ENCODE results near the gene GCN1. TPM values are rescaled to one million over a fixed set of nuclear protein-coding genes. Genes with fewer than 3 reads are reported as not detected.

GCN1 gene
- total RNA-seq, 1 experiment from 2014 or later: 116 TPM

DNA sequence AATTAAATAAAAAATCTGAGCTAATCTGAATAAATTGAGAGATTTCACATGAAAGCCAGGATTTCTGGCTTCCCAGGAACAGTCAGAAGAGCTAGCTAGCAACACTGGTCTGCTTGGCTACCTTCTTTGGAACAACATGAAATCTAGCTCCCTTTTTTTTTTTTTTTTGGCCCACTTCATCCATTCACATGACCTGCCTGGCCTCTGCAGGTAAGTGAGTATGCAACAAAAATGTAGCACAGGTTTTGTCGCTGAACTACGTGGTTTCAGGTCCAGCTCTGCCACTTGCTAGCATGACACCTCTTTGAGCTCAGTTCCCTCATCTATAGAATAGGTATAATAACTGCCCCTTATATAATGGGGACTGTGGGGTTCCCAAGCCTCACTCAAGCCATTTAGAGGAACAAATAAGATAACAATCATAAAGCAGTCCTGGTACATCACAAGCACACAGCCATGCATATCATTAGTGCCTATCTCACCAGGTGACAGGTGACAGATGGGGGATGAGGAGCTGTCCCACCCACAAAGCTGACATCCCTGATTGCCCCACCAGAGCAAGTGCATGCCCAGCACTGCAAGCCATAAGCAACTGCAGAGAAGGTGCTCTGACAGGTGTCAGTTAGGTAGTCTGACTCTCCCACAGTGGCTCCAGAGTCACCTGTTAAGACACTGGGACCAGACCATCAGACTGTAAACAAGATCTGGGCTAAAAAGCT is 45.4 kb upstream of the GCN1 start:
- Histone ChIP-seq H3K4me3 (no peak overlapping the region), H3K9me2 (ENCODE audit: insufficient read depth) (no peaks in the 10 kb centered on the region), H3F3A (ENCODE audit: insufficient read depth, low read depth) (no peaks in the 10 kb centered on the region; the same call in 1 of the 2 replicates), H3K9me3 (ENCODE audit: insufficient read depth, low read depth) (no peaks in the 10 kb centered on the region), H3K79me2 (ENCODE audit: low read depth) (peaks cover 82% of the 10 kb centered on the region), H3K4me2 (no peak overlapping the region), H3K27ac (no peak overlapping the region), H3K36me3 (ENCODE audit: low read depth) (no peaks in the 10 kb centered on the region), H3K27me3 (ENCODE audit: insufficient read depth, low read depth) (no peaks in the 10 kb centered on the region), H3K4me1 (replicated peaks; ENCODE audit: insufficient read depth) (peaks cover 13% of the 10 kb centered on the region), H2AFZ (no peak overlapping the region), H4K20me1 (ENCODE audit: insufficient read depth) (peaks cover 33% of the 10 kb centered on the region)
- CTCF ChIA-PET: interaction anchor here (0.9 kb wide), 1 partner anchor 12 kb away, joined by 5 read pairs; no protein-coding TSS in a partner anchor
- intact Hi-C loops (cut with micrococcal nuclease; ENCODE audit: unreplicated experiment): no loop called here
- no TSS peak for BruUV-seq (replicated peaks)
- POLR2A ChIA-PET (ENCODE audit: unreplicated experiment): interaction anchor here (0.5 to 1.0 kb wide), 3 partner anchors 16 to 39 kb away, joined by 3 to 6 read pairs (median 3); partner anchors contain the start of gene RPLP0
- TF ChIP-seq EZH2 (IDR thresholded peaks at IDR 0.05; ENCODE audit: low read depth): no peak
- TF ChIP-seq CTCF (conservative IDR thresholded peaks at IDR 0.05): no peak
- DNase-seq: no peak

GRCh38 chr12:120238839-120239445 is 44.4 kb upstream of the GCN1 start:
- Histone ChIP-seq H4K20me1 (ENCODE audit: insufficient read depth) (peaks cover 32% of the 10 kb centered on the region), H3K27ac (no peak overlapping the region), H3K4me3 (no peak overlapping the region), H3K36me3 (ENCODE audit: low read depth) (no peaks in the 10 kb centered on the region), H3F3A (ENCODE audit: insufficient read depth, low read depth) (peaks cover 6% of the 10 kb centered on the region; the same call in 1 of the 2 replicates), H2AFZ (no peak overlapping the region), H3K4me2 (no peak overlapping the region), H3K9me2 (ENCODE audit: insufficient read depth) (no peaks in the 10 kb centered on the region), H3K27me3 (ENCODE audit: insufficient read depth, low read depth) (no peaks in the 10 kb centered on the region), H3K79me2 (ENCODE audit: low read depth) (peaks cover 86% of the 10 kb centered on the region), H3K9me3 (ENCODE audit: insufficient read depth, low read depth) (no peaks in the 10 kb centered on the region), H3K4me1 (replicated peaks; ENCODE audit: insufficient read depth) (peaks cover 23% of the 10 kb centered on the region)
- POLR2A ChIA-PET (ENCODE audit: unreplicated experiment): interaction anchor here (0.5 to 2.6 kb wide), 8 partner anchors 15 to 300 kb away, joined by 3 to 15 read pairs (median 4); partner anchors contain the start of genes RNU4-1 and RNU4-2
- CTCF ChIA-PET: interaction anchor here (0.6 to 1.7 kb wide), 5 partner anchors 11 to 36 kb away, joined by 3 to 8 read pairs (median 4); partner anchors contain the start of gene PXN
- TF ChIP-seq EZH2 (IDR thresholded peaks at IDR 0.05; ENCODE audit: low read depth) (no peak), CTCF (conservative IDR thresholded peaks at IDR 0.05) (no peak)
- intact Hi-C loops (cut with micrococcal nuclease; ENCODE audit: unreplicated experiment): no loop called here
- no TSS peak for BruUV-seq (replicated peaks)
- peak in 1 of 2 experiments; percentile 29 for DNase-seq

GRCh38 chr12:120238217-120238616 is 43.7 kb upstream of the GCN1 start:
- H3K27me3 ChIP-seq (ENCODE audit: insufficient read depth, low read depth): no peaks in the 10 kb centered on the region
- ChIA-PET POLR2A (ENCODE audit: unreplicated experiment) (interaction anchor here (0.6 to 2.6 kb wide), 9 partner anchors 9 to 301 kb away, joined by 3 to 15 read pairs (median 4); partner anchors contain the start of gene RNU4-2), CTCF (interaction anchor here (0.8 to 1.7 kb wide), 5 partner anchors 9 to 27 kb away, joined by 3 to 12 read pairs (median 4); partner anchors contain the start of gene PXN)
- peaks cover 28% of the 10 kb centered on the region for H4K20me1 ChIP-seq (ENCODE audit: insufficient read depth)
- H3K4me3 ChIP-seq: no peak overlapping the region
- intact Hi-C loops (cut with micrococcal nuclease; ENCODE audit: unreplicated experiment): no loop called here
- TSS peak; percentile 84 for BruUV-seq (replicated peaks)
- H3K4me2 ChIP-seq: no peak overlapping the region
- peaks cover 13% of the 10 kb centered on the region for H3F3A ChIP-seq (ENCODE audit: insufficient read depth, low read depth)
- no peaks in the 10 kb centered on the region for H3K9me2 ChIP-seq (ENCODE audit: insufficient read depth)
- H3K36me3 ChIP-seq (ENCODE audit: low read depth): no peaks in the 10 kb centered on the region
- H3K27ac ChIP-seq: no peak overlapping the region
- TF ChIP-seq CTCF (conservative IDR thresholded peaks at IDR 0.05) (no peak), EZH2 (IDR thresholded peaks at IDR 0.05; ENCODE audit: low read depth) (no peak)
- H3K9me3 ChIP-seq (ENCODE audit: insufficient read depth, low read depth): no peaks in the 10 kb centered on the region
- H3K4me1 ChIP-seq (replicated peaks; ENCODE audit: insufficient read depth): peaks cover 30% of the 10 kb centered on the region
- peaks cover 86% of the 10 kb centered on the region for H3K79me2 ChIP-seq (ENCODE audit: low read depth)
- H2AFZ ChIP-seq: no peak overlapping the region
- no peak for DNase-seq

Data from PC-9 (cell line).